ENCODE measurements around the gene PDE4D.
"Not testable (repeated sequence)": the region's sequence is repeated elsewhere in the genome, so short reads cannot be mapped to it uniquely, and the experiment has no call there.

The PDE4D gene

GRCh38 chr5:59394956-59395355, 498.6 kb downstream of the PDE4D start:
- FAIRE-seq, result not testable (repeated sequence)

- FAIRE-seq, result no peak
These were observed 499.7 kb downstream of the PDE4D start for GRCh38 chr5:59393585-59394420.

GRCh38 chr5:59391576-59391975, 501.9 kb downstream of the PDE4D start:
- FAIRE-seq, result no peak

GRCh38 chr5:59390989-59391388, 502.5 kb downstream of the PDE4D start:
- FAIRE-seq, result no peak

- FAIRE-seq, result no peak
These were observed 503.4 kb downstream of the PDE4D start for GRCh38 chr5:59390074-59390659.

- no peak for FAIRE-seq
These were observed 506.4 kb downstream of the PDE4D start for GRCh38 chr5:59387127-59387526.

- no peak for FAIRE-seq
These were observed 507.8 kb downstream of the PDE4D start for GRCh38 chr5:59385700-59386099.

GRCh38 chr5:59380350-59380951, 513.1 kb downstream of the PDE4D start:
- FAIRE-seq, result no peak

GRCh38 chr5:59374036-59374435, 519.5 kb downstream of the PDE4D start:
- FAIRE-seq, result not testable (repeated sequence)

GRCh38 chr5:59371525-59372127, 521.9 kb downstream of the PDE4D start:
- no peak for FAIRE-seq

- FAIRE-seq, result no peak
These were observed 524.6 kb downstream of the PDE4D start for GRCh38 chr5:59368951-59369350.

GRCh38 chr5:59367791-59368394, 525.6 kb downstream of the PDE4D start:
- no peak for FAIRE-seq

- FAIRE-seq, result no peak
These were observed 526.7 kb downstream of the PDE4D start for GRCh38 chr5:59366784-59367183.

GRCh38 chr5:59362438-59362837, 531.1 kb downstream of the PDE4D start:
- FAIRE-seq, result no peak

GRCh38 chr5:59361454-59361853, 532.1 kb downstream of the PDE4D start:
- FAIRE-seq, result no peak

- FAIRE-seq, result no peak
These were observed 533.4 kb downstream of the PDE4D start for GRCh38 chr5:59360130-59360555.

- FAIRE-seq, result no peak
These were observed 535.3 kb downstream of the PDE4D start for GRCh38 chr5:59358005-59358861.

- no peak for FAIRE-seq
These were observed 536.0 kb downstream of the PDE4D start for GRCh38 chr5:59357381-59357977.

GRCh38 chr5:59356813-59357380, 536.6 kb downstream of the PDE4D start:
- FAIRE-seq, result no peak

- no peak for FAIRE-seq
These were observed 538.7 kb downstream of the PDE4D start for GRCh38 chr5:59354811-59355210.

- FAIRE-seq, result no peak
These were observed 539.3 kb downstream of the PDE4D start for GRCh38 chr5:59354274-59354673.

All from A204.1 (cell line).